Liver (tissue), 9 donors: ENCODE results near the gene OR2AJ1. TPM values are rescaled to one million over a fixed set of nuclear protein-coding genes. Genes with fewer than 3 reads are reported as not detected.

Experiments
- DNase-seq: peaks from one replicate; pipeline ENCODE4 v3.0.0-alpha.2; 2017; ENCODE audit warnings: low spot score
- H3K27ac ChIP-seq, 2 donors: one replicate each; pipeline ENCODE4 v1.7.0; 2013; ENCODE audit warnings: inconsistent platforms in 2 of 2, low read length in 2 of 2, control low read depth in 1 of 2, low read depth in 1 of 2, mild to moderate bottlenecking in 1 of 2
- H3K27me3 ChIP-seq, 4 donors: one replicate each; pipeline versions ENCODE4 v1.6.1 to v1.7.0; 2013; ENCODE audit warnings: low read length in 3 of 4, inconsistent platforms in 1 of 4, mild to moderate bottlenecking in 1 of 4, moderate library complexity in 1 of 4; ENCODE audit not compliant: control insufficient read depth in 4 of 4, insufficient read depth in 4 of 4
- H3K36me3 ChIP-seq, 4 donors: one replicate each; pipeline versions ENCODE4 v1.6.1 to v1.7.0; 2013; ENCODE audit warnings: low read length in 3 of 4, mild to moderate bottlenecking in 3 of 4, low read depth in 1 of 4, moderate library complexity in 1 of 4; ENCODE audit not compliant: control insufficient read depth in 4 of 4, insufficient read depth in 3 of 4
- H3K4me1 ChIP-seq, 4 donors: one replicate each; pipeline versions ENCODE4 v1.6.1 to v1.7.0; 2013; ENCODE audit warnings: low read length in 3 of 4, mild to moderate bottlenecking in 3 of 4, moderate library complexity in 1 of 4; ENCODE audit not compliant: control insufficient read depth in 4 of 4, insufficient read depth in 4 of 4
- H3K4me3 ChIP-seq, 3 donors: one replicate each; pipeline versions ENCODE4 v1.6.1 to v1.7.0; 2013; ENCODE audit warnings: low read length in 3 of 3, control low read depth in 1 of 3, low read depth in 1 of 3, mild to moderate bottlenecking in 1 of 3
- H3K9ac ChIP-seq, 2 donors: one replicate each; pipeline ENCODE4 v1.7.0; 2013; ENCODE audit warnings: low read length in 2 of 2, mild to moderate bottlenecking in 2 of 2, moderate library complexity in 2 of 2, control low read depth in 1 of 2, low read depth in 1 of 2
- H3K9me3 ChIP-seq, 4 donors: one replicate each; pipeline versions ENCODE4 v1.6.1 to v1.7.0; 2013; ENCODE audit warnings: low read length in 3 of 4; ENCODE audit not compliant: control insufficient read depth in 4 of 4
- EGR1 ChIP-seq, 2 donors: IDR thresholded peaks; 2 replicates each; pipeline ENCODE4 v1.6.1; 2016 to 2018; ENCODE audit warnings: antibody characterized with exemption in 2 of 2, low read depth in 2 of 2
- FOXA1 ChIP-seq: IDR thresholded peaks from 2 replicates; pipeline ENCODE4 v1.6.1; 2016; ENCODE audit warnings: antibody characterized with exemption
- FOXA2 ChIP-seq: IDR thresholded peaks from 2 replicates; pipeline ENCODE4 v1.6.1; 2016; ENCODE audit warnings: antibody characterized with exemption
- HNF4G ChIP-seq: IDR thresholded peaks from 2 replicates; pipeline ENCODE4 v1.6.1; 2016; ENCODE audit warnings: antibody characterized with exemption
- JUND ChIP-seq, 2 donors: IDR thresholded peaks; 2 replicates each; pipeline ENCODE4 v1.6.1; 2016; ENCODE audit warnings: antibody characterized with exemption in 2 of 2
- RXRA ChIP-seq, 2 donors: IDR thresholded peaks; 2 replicates each; pipeline ENCODE4 v1.6.1; 2017 to 2018; ENCODE audit warnings: antibody characterized with exemption in 2 of 2, mild to moderate bottlenecking in 1 of 2
- SP1 ChIP-seq: IDR thresholded peaks from 2 replicates; pipeline ENCODE4 v1.6.1; 2018; ENCODE audit warnings: antibody characterized with exemption, mild to moderate bottlenecking
- TAF1 ChIP-seq: conservative IDR thresholded peaks from 2 replicates; pipeline ENCODE4 v1.6.1; 2016; ENCODE audit warnings: antibody characterized with exemption, mild to moderate bottlenecking
- WGBS: extraction: QIAGEN DNeasy Blood & Tissue Kit; methylation state at CpG from one replicate; pipeline ENCODE4 v1.1.7; 2013; 5-methylcytosine and 5-hydroxymethylcytosine counted together
- polyA plus RNA-seq, 2 donors: library from polyadenylated mRNA; stranded (reverse) in 1 of 2; unstranded in 1 of 2; fragments of 200-250 nt in 1 of 2; fragments of >200 nt in 1 of 2; fragmentation: Nextera tagmentation in 1 of 2; extraction: Ambion mirVana in 1 of 2; gene quantifications; one replicate each; pipeline versions ENCODE4 v1.2.1 to v1.2.3, GENCODE V29; 2013 to 2015
- total RNA-seq, 2 donors: library from RNA; depleted of rRNA; stranded (reverse); fragments of >200 nt; gene quantifications; one replicate each; pipeline ENCODE4 v1.2.3, GENCODE V29; 2014
- TF ChIP-seq, protein P1 (sequence below): IDR thresholded peaks from 2 replicates; pipeline ENCODE4 v1.6.1; 2016; ENCODE audit warnings: antibody characterized with exemption
- TF ChIP-seq, protein P2 (sequence below): fragments of 150-350 bp; IDR thresholded peaks from 2 replicates; pipeline ENCODE4 v1.5.1; 2017; ENCODE audit warnings: improper control_type of control experiment, low read depth, low read length; ENCODE audit not compliant: missing input control
- TF ChIP-seq, protein P3 (sequence below): IDR thresholded peaks from 2 replicates; pipeline ENCODE4 v1.6.1; 2016; ENCODE audit warnings: antibody characterized with exemption, mild to moderate bottlenecking
- donor health status: healthy.
- donor health status: healthy.
- donor health status: healthy.
- donor health status: healthy.
- donor health status: healthy.

Gene OR2AJ1
- total and polyA plus RNA-seq, 4 donors, result not detected

DNA sequence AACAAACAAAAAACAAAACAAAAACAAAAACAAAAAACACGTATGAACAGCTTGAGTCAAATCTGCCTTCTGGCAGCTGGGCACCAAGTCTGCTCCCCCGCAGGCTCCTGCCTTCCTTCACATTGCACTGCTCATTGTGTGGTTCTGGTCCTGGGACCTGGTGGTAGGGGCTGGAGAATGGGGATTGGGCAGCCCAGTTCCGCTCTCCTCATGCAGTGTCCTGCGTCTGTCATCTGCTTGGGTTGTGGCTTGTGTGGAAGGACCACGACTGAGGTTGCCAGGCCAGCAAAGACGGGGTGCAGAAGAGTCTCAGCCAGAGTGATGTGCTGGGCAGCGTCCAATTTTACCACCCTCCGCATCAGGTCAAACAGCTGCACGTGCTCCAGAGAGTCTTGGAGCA is 11.1 kb downstream of the OR2AJ1 start:
- TF ChIP-seq, protein P1, sequence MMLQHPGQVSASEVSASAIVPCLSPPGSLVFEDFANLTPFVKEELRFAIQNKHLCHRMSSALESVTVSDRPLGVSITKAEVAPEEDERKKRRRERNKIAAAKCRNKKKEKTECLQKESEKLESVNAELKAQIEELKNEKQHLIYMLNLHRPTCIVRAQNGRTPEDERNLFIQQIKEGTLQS, result no peak
- TF ChIP-seq JUND (IDR thresholded peaks at IDR 0.05), result no peak
- TF ChIP-seq, protein P2, sequence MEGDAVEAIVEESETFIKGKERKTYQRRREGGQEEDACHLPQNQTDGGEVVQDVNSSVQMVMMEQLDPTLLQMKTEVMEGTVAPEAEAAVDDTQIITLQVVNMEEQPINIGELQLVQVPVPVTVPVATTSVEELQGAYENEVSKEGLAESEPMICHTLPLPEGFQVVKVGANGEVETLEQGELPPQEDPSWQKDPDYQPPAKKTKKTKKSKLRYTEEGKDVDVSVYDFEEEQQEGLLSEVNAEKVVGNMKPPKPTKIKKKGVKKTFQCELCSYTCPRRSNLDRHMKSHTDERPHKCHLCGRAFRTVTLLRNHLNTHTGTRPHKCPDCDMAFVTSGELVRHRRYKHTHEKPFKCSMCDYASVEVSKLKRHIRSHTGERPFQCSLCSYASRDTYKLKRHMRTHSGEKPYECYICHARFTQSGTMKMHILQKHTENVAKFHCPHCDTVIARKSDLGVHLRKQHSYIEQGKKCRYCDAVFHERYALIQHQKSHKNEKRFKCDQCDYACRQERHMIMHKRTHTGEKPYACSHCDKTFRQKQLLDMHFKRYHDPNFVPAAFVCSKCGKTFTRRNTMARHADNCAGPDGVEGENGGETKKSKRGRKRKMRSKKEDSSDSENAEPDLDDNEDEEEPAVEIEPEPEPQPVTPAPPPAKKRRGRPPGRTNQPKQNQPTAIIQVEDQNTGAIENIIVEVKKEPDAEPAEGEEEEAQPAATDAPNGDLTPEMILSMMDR, result no peak
- no peak for TF ChIP-seq HNF4G
- TF ChIP-seq EGR1 (IDR thresholded peaks at IDR 0.05; ENCODE audit: low read depth in 2 of 2), result no peak
- TF ChIP-seq, protein P3, sequence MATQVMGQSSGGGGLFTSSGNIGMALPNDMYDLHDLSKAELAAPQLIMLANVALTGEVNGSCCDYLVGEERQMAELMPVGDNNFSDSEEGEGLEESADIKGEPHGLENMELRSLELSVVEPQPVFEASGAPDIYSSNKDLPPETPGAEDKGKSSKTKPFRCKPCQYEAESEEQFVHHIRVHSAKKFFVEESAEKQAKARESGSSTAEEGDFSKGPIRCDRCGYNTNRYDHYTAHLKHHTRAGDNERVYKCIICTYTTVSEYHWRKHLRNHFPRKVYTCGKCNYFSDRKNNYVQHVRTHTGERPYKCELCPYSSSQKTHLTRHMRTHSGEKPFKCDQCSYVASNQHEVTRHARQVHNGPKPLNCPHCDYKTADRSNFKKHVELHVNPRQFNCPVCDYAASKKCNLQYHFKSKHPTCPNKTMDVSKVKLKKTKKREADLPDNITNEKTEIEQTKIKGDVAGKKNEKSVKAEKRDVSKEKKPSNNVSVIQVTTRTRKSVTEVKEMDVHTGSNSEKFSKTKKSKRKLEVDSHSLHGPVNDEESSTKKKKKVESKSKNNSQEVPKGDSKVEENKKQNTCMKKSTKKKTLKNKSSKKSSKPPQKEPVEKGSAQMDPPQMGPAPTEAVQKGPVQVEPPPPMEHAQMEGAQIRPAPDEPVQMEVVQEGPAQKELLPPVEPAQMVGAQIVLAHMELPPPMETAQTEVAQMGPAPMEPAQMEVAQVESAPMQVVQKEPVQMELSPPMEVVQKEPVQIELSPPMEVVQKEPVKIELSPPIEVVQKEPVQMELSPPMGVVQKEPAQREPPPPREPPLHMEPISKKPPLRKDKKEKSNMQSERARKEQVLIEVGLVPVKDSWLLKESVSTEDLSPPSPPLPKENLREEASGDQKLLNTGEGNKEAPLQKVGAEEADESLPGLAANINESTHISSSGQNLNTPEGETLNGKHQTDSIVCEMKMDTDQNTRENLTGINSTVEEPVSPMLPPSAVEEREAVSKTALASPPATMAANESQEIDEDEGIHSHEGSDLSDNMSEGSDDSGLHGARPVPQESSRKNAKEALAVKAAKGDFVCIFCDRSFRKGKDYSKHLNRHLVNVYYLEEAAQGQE, result no peak
- no peak for TF ChIP-seq RXRA (IDR thresholded peaks at IDR 0.05)
- TF ChIP-seq SP1, result no peak
- TF ChIP-seq FOXA2, result no peak
- H3K27me3 ChIP-seq, result no peaks in the 10 kb centered on the region
- WGBS, result 91% methylated on average over 9 of the region's 9 CpGs
- peaks cover 0 to 10% (median 0%) of the 10 kb centered on the region in 4 donors for H3K9me3 ChIP-seq
- H3K4me3 ChIP-seq, result no peak overlapping the region
- H3K27ac ChIP-seq, result no peak overlapping the region
- H3K4me1 ChIP-seq, result no peaks in the 10 kb centered on the region
- H3K36me3 ChIP-seq, result no peaks in the 10 kb centered on the region
- DNase-seq, result no peak
- no peak overlapping the region for H3K9ac ChIP-seq

DNA sequence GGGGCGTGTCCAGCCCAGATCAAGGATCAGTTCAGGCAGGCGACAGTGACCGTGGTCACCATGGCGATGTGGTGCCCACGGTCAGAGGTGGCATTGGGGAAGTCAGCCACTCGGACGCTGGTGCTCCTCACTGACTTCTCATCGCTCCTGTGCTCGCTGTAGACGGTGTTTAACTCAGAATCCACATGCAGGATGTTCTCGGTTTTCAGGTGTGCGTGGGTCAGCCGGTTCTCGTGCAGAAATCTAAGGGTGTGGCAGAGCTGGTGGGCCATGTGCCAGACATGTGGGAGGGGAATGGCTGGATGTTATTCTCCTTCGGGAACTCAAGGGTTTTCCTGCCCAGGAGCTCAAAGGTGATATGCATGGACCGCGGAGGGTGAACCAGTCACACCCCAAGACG is 11.7 kb downstream of the OR2AJ1 start:
- Histone ChIP-seq H3K4me1 (no peaks in the 10 kb centered on the region), H3K36me3 (no peaks in the 10 kb centered on the region), H3K9ac (no peak overlapping the region), H3K4me3 (no peak overlapping the region), H3K9me3 (peaks cover 0 to 10% (median 0%) of the 10 kb centered on the region in 4 donors), H3K27me3 (no peaks in the 10 kb centered on the region), H3K27ac (no peak overlapping the region)
- TF ChIP-seq, protein P1, result no peak
- TF ChIP-seq, protein P3, result no peak
- TF ChIP-seq FOXA2 (no peak), TAF1 (no peak), EGR1 (IDR thresholded peaks at IDR 0.05; ENCODE audit: low read depth in 2 of 2) (no peak), FOXA1 (no peak)
- TF ChIP-seq, protein P2, result no peak
- DNase-seq, result no peak
- WGBS, result 92% methylated on average over 18 of the region's 18 CpGs
